H7 (cell line): Measurements from ENCODE around the gene IPPK. TPM values are rescaled to one million over a fixed set of nuclear protein-coding genes. Genes with fewer than 3 reads are reported as not detected.

Source experiments
- DNase-seq: peaks from one replicate; pipeline ENCODE4 v3.0.0; 2012
- H3K27me3 ChIP-seq: 2 replicates; pipeline ENCODE4 v1.6.0; 2011; ENCODE audit warnings: mild to moderate bottlenecking, low read length; ENCODE audit not compliant: control insufficient read depth, insufficient read depth
- H3K36me3 ChIP-seq: replicated peaks from 2 replicates; pipeline ENCODE4 v1.5.1; 2011; ENCODE audit warnings: low read length; ENCODE audit not compliant: control insufficient read depth, insufficient read depth
- H3K4me3 ChIP-seq: 2 replicates; pipeline ENCODE4 v1.5.1; 2011; ENCODE audit warnings: low read depth, mild to moderate bottlenecking, control low read depth, low read length, moderate library complexity; ENCODE audit not compliant: insufficient read depth
- total RNA-seq: library from RNA; depleted of rRNA; stranded (reverse); fragments of >200 nt; shearing (Covaris generic); gene quantifications from 2 replicates; pipeline ENCODE4 v1.2.3, GENCODE V29; 2014

The IPPK gene
- total RNA-seq, 1 experiment from 2014 or later: 10.6 TPM

- Histone ChIP-seq H3K36me3 (peaks cover 20% of the 10 kb centered on the region), H3K4me3 (no peak overlapping the region), H3K27me3 (no peaks in the 10 kb centered on the region)
- no peak for DNase-seq
Observed at GRCh38 chr9:92709954-92710353, 40.0 kb upstream of the IPPK start.

GRCh38 chr9:92709240-92709639 lies 39.3 kb upstream of the IPPK start:
- no peak overlapping the region for H3K4me3 ChIP-seq
- H3K36me3 ChIP-seq: peaks cover 13% of the 10 kb centered on the region
- DNase-seq: no peak
- H3K27me3 ChIP-seq: no peaks in the 10 kb centered on the region

- DNase-seq: no peak
- Histone ChIP-seq H3K27me3 (no peaks in the 10 kb centered on the region), H3K4me3 (no peak overlapping the region)
Observed at GRCh38 chr9:92707530-92707929, 37.6 kb upstream of the IPPK start.

GRCh38 chr9:92706218-92706940 lies 36.4 kb upstream of the IPPK start:
- DNase-seq: peak; percentile 77
- Histone ChIP-seq H3K4me3 (no peak overlapping the region), H3K36me3 (peaks cover 3% of the 10 kb centered on the region), H3K27me3 (no peaks in the 10 kb centered on the region)

More at GRCh38 chr9:92707530-92707929, 37.6 kb upstream of the IPPK start:
- H3K36me3 ChIP-seq: peaks cover 3% of the 10 kb centered on the region

- Histone ChIP-seq H3K4me3 (no peak overlapping the region), H3K27me3 (no peaks in the 10 kb centered on the region), H3K36me3 (no peaks in the 10 kb centered on the region)
- DNase-seq: no peak
Observed at GRCh38 chr9:92704528-92704927, 34.6 kb upstream of the IPPK start.

GRCh38 chr9:92696619-92697018 lies 26.7 kb upstream of the IPPK start:
- no peak for DNase-seq
- Histone ChIP-seq H3K36me3 (no peaks in the 10 kb centered on the region), H3K4me3 (no peak overlapping the region), H3K27me3 (no peaks in the 10 kb centered on the region)

GRCh38 chr9:92686954-92687353 lies 17.0 kb upstream of the IPPK start:
- no peak for DNase-seq
- H3K27me3 ChIP-seq: no peaks in the 10 kb centered on the region

GRCh38 chr9:92685022-92685421 lies 15.1 kb upstream of the IPPK start:
- Histone ChIP-seq H3K27me3 (no peaks in the 10 kb centered on the region), H3K36me3 (no peaks in the 10 kb centered on the region), H3K4me3 (no peak overlapping the region)
- no peak for DNase-seq

More at GRCh38 chr9:92686954-92687353, 17.0 kb upstream of the IPPK start:
- no peak overlapping the region for H3K4me3 ChIP-seq
- H3K36me3 ChIP-seq: no peaks in the 10 kb centered on the region

GRCh38 chr9:92682269-92682668 lies 12.3 kb upstream of the IPPK start:
- H3K4me3 ChIP-seq: no peak overlapping the region
- DNase-seq: no peak
- no peaks in the 10 kb centered on the region for H3K27me3 ChIP-seq
- no peaks in the 10 kb centered on the region for H3K36me3 ChIP-seq

- DNase-seq: no peak
- no peaks in the 10 kb centered on the region for H3K27me3 ChIP-seq
- no peak overlapping the region for H3K4me3 ChIP-seq
- no peaks in the 10 kb centered on the region for H3K36me3 ChIP-seq
Observed at GRCh38 chr9:92680166-92681119, 10.5 kb upstream of the IPPK start.

- peak; percentile 55 for DNase-seq
- Histone ChIP-seq H3K36me3 (no peaks in the 10 kb centered on the region), H3K4me3 (no peak overlapping the region), H3K27me3 (no peaks in the 10 kb centered on the region)
Observed at GRCh38 chr9:92679413-92680165, 9.7 kb upstream of the IPPK start.

- Histone ChIP-seq H3K27me3 (no peaks in the 10 kb centered on the region), H3K36me3 (peaks cover 2% of the 10 kb centered on the region), H3K4me3 (no peak overlapping the region)
- DNase-seq: no peak
Observed at GRCh38 chr9:92671323-92671722, 1.4 kb upstream of the IPPK start.

- DNase-seq: peak; percentile 79
- Histone ChIP-seq H3K36me3 (peaks cover 2% of the 10 kb centered on the region), H3K27me3 (no peaks in the 10 kb centered on the region), H3K4me3 (peak overlapping the region; percentile 95)
Observed at GRCh38 chr9:92669527-92669889, 423 bp downstream of the IPPK start.

GRCh38 chr9:92668746-92669526 lies 995 bp downstream of the IPPK start:
- no peaks in the 10 kb centered on the region for H3K27me3 ChIP-seq
- DNase-seq: peak; percentile 68
- peak overlapping the region; percentile 95 for H3K4me3 ChIP-seq
- H3K36me3 ChIP-seq: peaks cover 2% of the 10 kb centered on the region
